H9 (cell line): ENCODE results near the gene NFAM1. TPM values are rescaled to one million over a fixed set of nuclear protein-coding genes. Genes with fewer than 3 reads are reported as not detected.

Experiments used
- DNase-seq: peaks from one replicate; pipeline ENCODE4 v3.0.0-alpha.2; 2017
- H2AFZ ChIP-seq: one replicate; pipeline ENCODE4 v1.6.1; 2013; ENCODE audit warnings: mild to moderate bottlenecking, low read length, control low read depth, moderate library complexity
- H2AK5ac ChIP-seq: 2 replicates; pipeline ENCODE4 v1.6.1; 2013; ENCODE audit warnings: low read length, control low read depth, mixed read lengths; ENCODE audit not compliant: insufficient read length
- H2BK120ac ChIP-seq: one replicate; pipeline ENCODE4 v1.6.1; 2013; ENCODE audit warnings: low read depth, mild to moderate bottlenecking, low read length, control low read depth, inconsistent platforms; ENCODE audit not compliant: poor library complexity, severe bottlenecking
- H2BK12ac ChIP-seq: 2 replicates; pipeline ENCODE4 v1.6.1; 2013; ENCODE audit warnings: low read length, control low read depth, mixed read lengths, low read depth; ENCODE audit not compliant: insufficient read length
- H2BK15ac ChIP-seq: 2 replicates; pipeline ENCODE4 v1.6.1; 2013; ENCODE audit warnings: low read depth, low read length, control low read depth
- H2BK20ac ChIP-seq: one replicate; pipeline ENCODE4 v1.6.1; 2013; ENCODE audit warnings: low read depth, mild to moderate bottlenecking, low read length, control low read depth, inconsistent platforms; ENCODE audit not compliant: poor library complexity, severe bottlenecking
- H2BK5ac ChIP-seq: 2 replicates; pipeline ENCODE4 v1.6.1; 2013; ENCODE audit warnings: low read length, control low read depth, mixed read lengths; ENCODE audit not compliant: insufficient read length
- H3K14ac ChIP-seq: 2 replicates; pipeline ENCODE4 v1.6.1; 2013; ENCODE audit warnings: low read length, control low read depth; ENCODE audit not compliant: insufficient read depth
- H3K18ac ChIP-seq: 2 replicates; pipeline ENCODE4 v1.6.1; 2013; ENCODE audit warnings: low read depth, mild to moderate bottlenecking, mixed read lengths, low read length, control low read depth; ENCODE audit not compliant: insufficient read length
- H3K23ac ChIP-seq: 2 replicates; pipeline ENCODE4 v1.6.1; 2013; ENCODE audit warnings: low read length, control low read depth, mixed read lengths, low read depth; ENCODE audit not compliant: insufficient read length
- H3K23me2 ChIP-seq: 2 replicates; pipeline ENCODE4 v1.6.1; 2013; ENCODE audit warnings: low read depth, mild to moderate bottlenecking, mixed read lengths, low read length, control low read depth; ENCODE audit not compliant: insufficient read length, poor library complexity, severe bottlenecking
- H3K27ac ChIP-seq: 2 replicates; pipeline ENCODE4 v1.5.1; 2013; ENCODE audit warnings: low read length, control low read depth, mixed read lengths, low read depth; ENCODE audit not compliant: insufficient read length
- H3K27me3 ChIP-seq: 2 replicates; pipeline ENCODE4 v1.6.1; 2013; ENCODE audit warnings: low read length, control low read depth, inconsistent platforms; ENCODE audit not compliant: insufficient read depth
- H3K4ac ChIP-seq: 2 replicates; pipeline ENCODE4 v1.6.1; 2013; ENCODE audit warnings: low read depth, mild to moderate bottlenecking, control low read depth, inconsistent platforms, low read length, moderate library complexity
- H3K4me1 ChIP-seq: 2 replicates; pipeline ENCODE4 v1.6.1; 2013; ENCODE audit warnings: low read length, control low read depth, inconsistent platforms; ENCODE audit not compliant: insufficient read depth
- H3K4me2 ChIP-seq: 2 replicates; pipeline ENCODE4 v1.6.1; 2013; ENCODE audit warnings: low read length, control low read depth, mixed read lengths; ENCODE audit not compliant: insufficient read length, insufficient read depth
- H3K56ac ChIP-seq: 2 replicates; pipeline ENCODE4 v1.6.1; 2013; ENCODE audit warnings: low read depth, mild to moderate bottlenecking, mixed read lengths, low read length, control low read depth; ENCODE audit not compliant: insufficient read length
- H3K79me1 ChIP-seq: 2 replicates; pipeline ENCODE4 v1.6.1; 2013; ENCODE audit warnings: low read depth, mild to moderate bottlenecking, moderate library complexity, low read length, control low read depth, inconsistent platforms; ENCODE audit not compliant: insufficient read depth, poor library complexity, severe bottlenecking
- H3K79me2 ChIP-seq: 2 replicates; pipeline ENCODE4 v1.6.1; 2013; ENCODE audit warnings: low read length, control low read depth, inconsistent platforms; ENCODE audit not compliant: insufficient read depth
- H3K9ac ChIP-seq: 2 replicates; pipeline ENCODE4 v1.6.1; 2013; ENCODE audit warnings: low read length, control low read depth, mixed read lengths; ENCODE audit not compliant: insufficient read length; ENCODE audit errors: extremely low read depth
- H3K9me3 ChIP-seq: one replicate; pipeline ENCODE4 v1.6.1; 2013; ENCODE audit warnings: low read depth, low read length, inconsistent platforms; ENCODE audit not compliant: control insufficient read depth
- H3T11ph ChIP-seq: one replicate; pipeline ENCODE4 v1.6.1; 2013; ENCODE audit warnings: mild to moderate bottlenecking, low read length, control low read depth, inconsistent platforms
- H4K20me1 ChIP-seq: one replicate; pipeline ENCODE4 v1.6.1; 2013; ENCODE audit not compliant: control insufficient read depth, insufficient read length, insufficient read depth
- H4K5ac ChIP-seq: 2 replicates; pipeline ENCODE4 v1.6.1; 2013; ENCODE audit warnings: low read depth, mild to moderate bottlenecking, mixed read lengths, low read length, control low read depth; ENCODE audit not compliant: insufficient read length
- H4K8ac ChIP-seq: replicated peaks from 2 replicates; pipeline ENCODE4 v1.6.1; 2013; ENCODE audit warnings: low read length, control low read depth, mixed read lengths, low read depth; ENCODE audit not compliant: insufficient read length
- H4K91ac ChIP-seq: 2 replicates; pipeline ENCODE4 v1.6.1; 2013; ENCODE audit warnings: low read depth, mild to moderate bottlenecking, moderate library complexity, mixed read lengths, low read length, control low read depth; ENCODE audit not compliant: insufficient read length
- H3K27ac Mint-ChIP-seq, 3 experiments: 2 replicates in 2 of 3; 3 replicates in 1 of 3; pipeline ENCODE4 v1.8.0; 2020 to 2021; ENCODE audit warnings: mixed read lengths in 3 of 3, mild to moderate bottlenecking in 1 of 3, moderate library complexity in 1 of 3
- H3K27me3 Mint-ChIP-seq: 2 replicates; pipeline ENCODE4 v1.8.0; 2021; ENCODE audit warnings: low read depth, mild to moderate bottlenecking, moderate library complexity, mixed read lengths
- H3K36me3 Mint-ChIP-seq, 3 experiments: 2 replicates in 2 of 3; 3 replicates in 1 of 3; pipeline ENCODE4 v1.8.0; 2020 to 2021; ENCODE audit warnings: low read depth in 3 of 3, mixed read lengths in 3 of 3; ENCODE audit not compliant: insufficient read depth in 1 of 3
- H3K4me1 Mint-ChIP-seq, 2 experiments: 2 replicates each; pipeline ENCODE4 v1.8.0; 2020; ENCODE audit warnings: mixed read lengths in 2 of 2
- H3K4me3 Mint-ChIP-seq, 2 experiments: 2 replicates in 1 of 2; 3 replicates in 1 of 2; pipeline ENCODE4 v1.8.0; 2020 to 2021; ENCODE audit warnings: mild to moderate bottlenecking in 2 of 2, mixed read lengths in 2 of 2, moderate library complexity in 1 of 2
- H3K9me3 Mint-ChIP-seq, 2 experiments: 2 replicates in 1 of 2; 3 replicates in 1 of 2; pipeline ENCODE4 v1.8.0; 2020; ENCODE audit warnings: mild to moderate bottlenecking in 2 of 2, mixed read lengths in 2 of 2, moderate library complexity in 1 of 2
- CTCF ChIP-seq: fragments of 200-600 bp; sonication (generic); conservative IDR thresholded peaks from 3 replicates; pipeline ENCODE4 v1.8.0; 2021; ENCODE audit warnings: antibody characterized with exemption, mild to moderate bottlenecking
- WGBS: extraction: QIAGEN DNeasy Blood & Tissue Kit; methylation state at CpG from one replicate; pipeline ENCODE4 v1.1.7; 2013; ENCODE audit warnings: missing lambda C conversion rate, low lambda C conversion rate, mixed read lengths; ENCODE audit not compliant: insufficient read length; ENCODE audit errors: extremely low coverage; 5-methylcytosine and 5-hydroxymethylcytosine counted together
- total RNA-seq: library from RNA; stranded (reverse); gene quantifications from 2 replicates; pipeline ENCODE4 v1.2.1, GENCODE V29; 2021

The NFAM1 gene
- total RNA-seq, 1 experiment from 2014 or later, result 0.68 TPM

- Histone ChIP-seq H3K9me3 (no peaks in the 10 kb centered on the region), H3K23me2 (no peaks in the 10 kb centered on the region), H4K20me1 (no peaks in the 10 kb centered on the region), H2BK15ac (no peak overlapping the region), H3K4ac (no peak overlapping the region), H4K8ac (no peak overlapping the region), H3K4me2 (no peak overlapping the region), H3K9ac (no peak overlapping the region), H3K27ac (no peak overlapping the region), H3K4me1 (no peaks in the 10 kb centered on the region), H3K27me3 (no peaks in the 10 kb centered on the region), H3K23ac (no peak overlapping the region), H2BK12ac (no peak overlapping the region), H2AFZ (no peak overlapping the region), H2BK20ac (no peak overlapping the region), H3K79me2 (no peaks in the 10 kb centered on the region), H2BK120ac (no peak overlapping the region), H3K14ac (no peak overlapping the region), H4K5ac (no peak overlapping the region), H2AK5ac (no peak overlapping the region), H3K79me1 (no peaks in the 10 kb centered on the region), H3T11ph (no peak overlapping the region), H3K18ac (no peak overlapping the region), H2BK5ac (no peak overlapping the region), H4K91ac (no peak overlapping the region), H3K56ac (no peak overlapping the region)
- no peak for DNase-seq
- peaks cover 35% of the 10 kb centered on the region for H3K27me3 Mint-ChIP-seq
- WGBS, result no CpG with 5 or more reads among the region's 12 CpGs
- H3K27ac Mint-ChIP-seq, result no peak overlapping the region; a peak in 1 of 7 replicates
- H3K36me3 Mint-ChIP-seq, result no peaks in the 10 kb centered on the region
- H3K9me3 Mint-ChIP-seq, result no peaks in the 10 kb centered on the region; a peak in 1 of 5 replicates
- peaks cover 16 to 30% of the 10 kb centered on the region in 2 experiments for H3K4me1 Mint-ChIP-seq
- no peak for TF ChIP-seq CTCF
- H3K4me3 Mint-ChIP-seq, result no peak overlapping the region
Measured at GRCh38 chr22:42418811-42419242, 13.4 kb downstream of the NFAM1 start.
